GM21390 (cell line): ENCODE results near the gene C5orf63.
"Not testable (repeated sequence)": the region's sequence is repeated elsewhere in the genome, so short reads cannot be mapped to it uniquely, and the experiment has no call there.

Source experiments
- ATAC-seq: cut with Tn5 transposase; IDR thresholded peaks from one replicate; pipeline ENCODE4 v1.9.1; 2021; ENCODE audit not compliant: unreplicated experiment

C5orf63 gene

DNA sequence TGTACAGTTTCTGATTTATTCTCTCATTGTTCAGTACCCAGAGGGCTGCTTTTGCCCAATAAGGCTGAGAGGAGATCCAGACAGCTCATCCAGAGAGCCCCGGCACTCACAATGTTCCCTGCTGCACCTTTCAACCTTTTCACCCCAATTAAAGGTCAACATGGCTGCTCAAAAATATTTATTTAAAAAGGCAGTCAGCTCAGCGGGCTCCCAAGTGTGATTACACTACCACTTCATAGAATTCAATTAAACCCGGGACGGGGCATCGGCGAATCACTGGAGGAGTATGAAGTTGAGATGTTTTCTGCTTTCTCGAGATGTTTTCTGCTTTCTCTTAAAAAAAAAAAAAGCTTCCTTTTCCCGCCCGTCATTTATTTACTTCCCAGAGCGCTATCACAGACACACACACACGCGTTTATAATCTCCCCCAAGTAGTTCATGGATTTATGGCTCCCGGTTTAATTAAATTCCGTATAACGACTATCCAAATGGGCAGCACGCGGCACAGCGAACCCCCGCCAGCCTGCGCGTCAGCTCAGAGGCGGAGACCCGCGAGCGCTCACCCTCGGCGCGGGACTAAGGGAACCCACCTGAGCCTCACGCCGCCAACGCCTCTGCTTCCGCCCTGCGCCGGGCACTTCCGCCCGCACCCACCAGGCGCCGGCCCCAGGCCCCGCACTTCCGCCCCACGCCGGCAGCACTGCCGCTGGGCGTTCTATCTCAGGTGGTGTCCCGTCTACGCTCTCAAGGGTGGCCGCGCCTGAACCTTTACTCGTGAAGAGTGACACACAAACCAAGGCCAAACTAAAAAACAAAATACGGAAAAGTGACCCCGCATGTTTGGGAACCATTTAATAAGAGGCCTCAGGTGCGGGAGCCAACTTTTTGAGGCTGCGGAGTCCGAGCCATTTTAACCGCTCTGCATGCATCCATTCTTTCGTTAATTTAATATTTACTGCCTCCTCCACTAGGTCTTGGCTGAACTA is at the start of gene C5orf63:
Gene C5orf63 (minus strand): TSS at position 642 of the 986 bp plus-strand sequence. CDS start 14,507 bp downstream, outside the sequence.
- ATAC-seq, result peak; percentile 99

DNA sequence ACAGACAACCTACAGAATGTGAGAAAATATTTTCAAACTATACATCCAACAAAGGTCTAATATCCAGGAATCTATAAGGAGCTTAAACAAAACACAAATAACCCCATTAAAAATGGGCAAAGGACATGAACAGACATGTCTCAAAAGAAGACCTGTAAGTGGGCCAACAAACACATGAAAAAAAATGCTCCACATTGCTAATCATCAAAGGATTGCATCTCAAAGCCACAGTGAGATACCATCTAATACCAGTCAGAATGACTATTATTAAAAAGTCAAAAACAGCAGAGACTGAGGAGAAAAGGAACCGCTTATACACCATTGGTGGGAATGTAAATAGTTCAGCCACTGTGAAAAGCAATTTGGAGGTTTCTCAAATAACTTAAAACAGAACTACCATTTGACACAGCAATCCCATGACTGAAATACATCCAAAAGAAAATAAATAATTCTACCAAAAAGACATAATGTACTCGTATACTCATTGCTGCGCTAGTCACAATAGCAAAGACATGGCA is 39.1 kb upstream of the C5orf63 start:
- ATAC-seq, result no peak

DNA sequence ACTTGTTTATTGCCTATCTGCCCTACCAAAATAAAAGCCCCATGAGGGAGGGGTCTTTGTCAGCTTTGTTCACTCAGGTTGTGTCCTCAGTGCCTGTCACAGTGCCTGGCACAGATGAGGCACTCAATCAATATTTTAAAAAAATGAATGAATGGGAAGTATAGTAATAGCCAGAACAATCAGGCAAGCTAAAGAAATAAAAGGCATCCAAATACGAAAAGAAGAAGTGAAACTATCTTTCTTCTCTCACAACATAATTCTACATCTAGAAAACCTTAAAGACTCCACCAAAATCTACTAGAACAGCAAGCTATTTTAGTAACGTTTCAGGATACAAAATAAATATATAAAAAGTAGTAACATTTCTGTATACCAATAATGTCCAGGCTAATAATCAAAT is 37.8 kb upstream of the C5orf63 start:
- peak; percentile 86 for ATAC-seq

DNA sequence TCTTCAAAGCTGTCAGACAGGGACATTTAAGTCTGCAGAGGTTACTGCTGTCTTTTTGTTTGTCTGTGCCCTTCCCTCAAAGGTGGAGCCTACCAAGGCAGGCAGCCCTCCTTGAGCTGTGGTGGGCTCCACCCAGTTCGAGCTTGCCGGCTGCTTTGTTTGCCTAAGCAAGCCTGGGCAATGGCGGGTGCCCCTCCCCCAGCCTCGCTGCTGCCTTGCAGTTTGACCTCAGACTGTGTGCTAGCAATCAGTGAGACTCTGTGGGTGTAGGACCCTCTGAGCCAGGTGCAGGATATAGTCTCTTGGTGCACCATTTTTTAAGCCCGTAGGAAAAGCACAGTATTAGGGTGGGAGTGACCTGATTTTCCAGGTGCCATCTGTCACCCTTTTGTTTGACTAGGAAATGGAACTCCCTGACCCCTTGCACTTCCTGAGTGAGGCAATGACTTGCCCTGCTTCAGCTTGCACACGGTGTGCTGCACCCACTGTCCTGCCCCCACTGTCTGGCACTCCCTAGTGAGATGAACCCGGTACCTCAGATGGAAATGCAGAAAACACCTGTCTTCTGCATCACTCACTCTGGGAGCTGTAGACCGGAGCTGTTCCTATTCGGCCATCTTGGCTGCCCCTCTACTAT is 35.4 kb upstream of the C5orf63 start:
- ATAC-seq, result not testable (repeated sequence)

DNA sequence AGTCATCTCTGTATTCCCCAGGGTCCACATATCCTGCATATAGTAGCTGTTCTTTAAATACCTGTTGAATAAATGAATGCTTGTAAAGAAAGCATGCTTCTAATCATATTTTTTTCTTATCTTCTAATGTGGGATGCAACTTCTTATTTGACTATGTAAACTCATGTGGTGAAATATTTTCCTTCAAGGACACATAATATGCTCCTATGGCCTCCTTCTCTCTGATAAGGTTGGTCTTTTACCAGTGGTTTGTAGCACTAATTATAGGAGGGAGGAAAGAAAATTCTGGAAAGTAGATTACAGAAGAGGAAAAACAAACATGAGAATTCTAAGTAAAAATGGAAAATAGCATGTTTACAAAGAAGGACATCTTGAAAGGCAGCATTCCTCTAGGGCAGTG is 28.6 kb upstream of the C5orf63 start:
- ATAC-seq, result no peak

DNA sequence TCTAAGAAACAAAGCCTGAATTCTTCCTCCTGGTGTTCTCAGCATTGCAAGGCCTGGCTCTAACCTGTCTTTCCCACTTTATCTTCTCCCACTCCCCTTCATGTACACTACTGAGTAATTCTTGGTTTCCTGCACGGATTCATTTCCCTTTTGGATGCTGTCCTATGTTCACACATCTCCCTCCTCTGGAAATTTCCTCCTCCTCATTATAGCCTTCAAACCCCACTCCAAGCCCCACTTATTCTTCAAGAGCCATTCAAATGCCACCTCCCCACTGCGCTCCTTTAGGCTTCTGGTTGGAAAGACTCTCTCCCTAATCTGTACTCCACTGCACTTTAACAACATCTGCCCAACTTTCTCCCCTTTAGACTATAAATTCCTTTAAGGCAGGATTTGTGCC is 28.2 kb upstream of the C5orf63 start:
- no peak for ATAC-seq

DNA sequence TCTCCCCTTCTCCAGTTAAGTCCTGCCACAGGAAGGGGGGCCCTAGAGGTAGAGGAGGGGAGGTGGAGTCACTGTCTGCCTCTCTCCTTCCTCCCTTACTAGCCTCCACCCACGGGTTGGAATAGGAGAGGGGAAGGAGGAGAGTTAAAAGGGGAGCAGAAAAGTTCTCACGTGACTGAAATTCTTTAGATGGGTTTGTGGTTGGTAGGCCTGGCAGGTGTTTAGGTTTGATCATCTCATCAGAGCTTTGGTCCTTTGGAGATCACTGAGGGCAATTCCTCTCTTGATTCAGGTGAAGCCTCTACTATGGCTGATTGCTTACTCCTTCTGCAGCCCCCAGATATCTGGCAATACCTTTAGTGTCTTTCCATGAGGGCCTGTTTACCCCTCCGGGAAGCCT is 24.9 kb upstream of the C5orf63 start:
- ATAC-seq, result no peak

DNA sequence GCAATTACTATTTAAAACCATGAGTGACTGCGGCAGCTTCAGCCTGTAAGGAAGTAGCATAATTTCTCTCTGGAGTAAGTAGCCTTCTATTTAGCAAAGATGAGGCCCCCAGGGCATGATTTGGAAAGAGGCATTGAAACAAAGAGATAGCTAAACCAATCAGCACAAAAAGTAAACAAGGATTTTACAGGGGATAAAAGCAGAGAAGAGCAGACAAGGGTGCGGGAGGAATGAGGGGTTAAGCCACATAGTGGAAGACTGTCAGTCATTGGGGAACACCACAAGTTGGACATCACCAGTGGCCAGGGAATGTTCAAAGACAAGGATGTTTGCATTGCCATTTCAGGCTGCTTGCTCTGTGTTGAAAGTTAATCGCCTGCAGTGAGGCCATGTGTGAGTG is 24.0 kb upstream of the C5orf63 start:
- no peak for ATAC-seq

DNA sequence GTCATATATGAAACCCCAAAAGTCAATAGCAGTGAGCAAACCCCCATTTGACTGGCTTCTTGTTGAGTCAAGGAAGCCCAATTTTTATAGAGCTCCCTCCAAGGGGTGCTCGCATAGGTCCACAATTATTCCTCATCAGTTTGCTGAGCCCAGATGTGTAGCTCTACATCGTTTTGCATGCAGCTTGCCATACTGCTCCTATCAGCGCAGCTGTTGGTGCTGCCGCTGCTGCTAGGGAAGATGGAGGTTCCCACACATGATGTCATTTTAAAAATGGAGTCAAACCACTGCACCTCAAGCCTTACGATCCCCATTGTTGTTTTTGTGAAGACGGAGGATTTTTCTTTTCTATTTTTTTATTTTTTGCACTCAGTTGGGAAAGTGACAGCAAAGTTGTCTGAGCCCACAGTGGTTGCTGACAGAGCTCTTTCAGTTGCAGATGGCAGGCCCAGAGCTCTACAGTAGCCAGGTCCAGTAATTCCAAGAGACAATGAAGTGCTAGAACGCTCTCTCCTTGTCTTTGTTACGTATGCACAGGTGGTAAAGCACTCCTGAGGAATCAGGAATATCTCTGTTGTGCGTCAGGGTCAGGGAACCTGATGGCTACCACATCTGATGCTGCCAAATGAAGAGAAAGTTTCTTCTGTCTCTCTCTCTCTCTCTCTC is 23.2 kb upstream of the C5orf63 start:
- no peak for ATAC-seq

DNA sequence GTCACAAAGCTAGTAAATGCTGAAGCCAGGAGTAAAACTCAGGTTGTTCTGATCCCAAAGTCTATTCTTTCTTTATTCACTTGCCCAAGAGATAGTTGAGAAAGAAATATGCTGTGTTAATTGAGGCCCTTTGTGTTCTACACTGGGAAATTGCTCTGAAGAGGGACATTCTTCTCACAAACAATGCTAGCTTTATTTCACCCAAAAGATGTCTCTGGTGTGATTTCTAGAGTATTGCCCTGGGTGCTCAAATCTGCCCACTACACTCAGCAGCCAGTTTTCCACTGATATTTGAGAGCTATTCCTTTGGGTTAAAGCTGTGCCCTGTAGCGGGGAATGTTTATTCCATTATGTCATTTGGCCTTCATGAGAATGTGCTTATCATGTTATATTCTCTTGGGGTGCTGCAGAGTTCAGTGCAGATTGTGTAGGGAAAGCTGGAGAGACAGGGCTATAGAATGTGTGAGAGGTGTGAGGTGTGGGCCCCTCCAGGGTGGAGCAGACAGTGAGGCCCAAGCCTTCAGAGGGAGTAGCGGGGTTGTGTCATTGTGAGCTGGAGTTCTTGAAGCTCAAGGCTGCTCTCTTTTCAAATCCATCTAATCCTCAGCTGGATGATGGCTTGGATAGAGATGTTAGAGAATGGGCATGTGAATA is 21.0 kb upstream of the C5orf63 start:
- ATAC-seq, result no peak

DNA sequence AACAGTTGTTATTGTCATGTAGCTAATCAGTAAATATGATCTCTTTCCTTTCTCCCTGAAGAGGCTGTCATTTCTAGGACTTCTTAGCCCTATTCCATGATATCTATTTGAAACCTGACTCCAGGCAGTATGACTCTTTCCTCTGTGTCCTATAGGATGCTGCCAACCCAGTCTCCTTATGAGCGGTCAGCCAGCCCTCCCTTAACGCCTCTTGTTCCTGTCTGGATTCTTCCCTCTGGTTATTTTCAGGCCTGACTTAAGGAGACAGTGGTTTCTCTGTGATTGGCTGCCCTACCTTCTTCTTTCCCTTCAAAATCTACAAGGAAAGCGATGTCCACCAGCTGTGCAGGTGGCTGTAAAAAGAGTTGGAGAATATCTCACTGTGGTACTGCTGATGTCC is 19.4 kb upstream of the C5orf63 start:
- no peak for ATAC-seq

DNA sequence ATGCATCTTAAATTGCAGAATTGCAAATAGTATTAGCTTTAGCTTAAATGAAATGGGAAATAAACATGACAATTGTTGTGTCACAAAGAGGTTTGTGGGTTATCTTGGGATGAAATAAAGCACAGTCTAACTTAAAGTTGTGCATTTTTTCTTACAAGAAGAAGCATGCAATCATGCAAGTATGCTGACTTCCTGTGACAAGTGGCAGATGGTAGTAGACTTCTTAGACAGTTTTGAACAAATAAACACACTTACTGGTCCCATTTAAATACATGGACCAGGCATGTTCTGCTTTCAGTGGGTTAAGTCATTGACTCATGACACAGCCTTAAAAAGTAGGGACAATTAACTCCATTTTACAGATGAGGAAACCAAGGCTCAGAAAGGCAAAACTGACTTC is 15.9 kb upstream of the C5orf63 start:
- no peak for ATAC-seq

DNA sequence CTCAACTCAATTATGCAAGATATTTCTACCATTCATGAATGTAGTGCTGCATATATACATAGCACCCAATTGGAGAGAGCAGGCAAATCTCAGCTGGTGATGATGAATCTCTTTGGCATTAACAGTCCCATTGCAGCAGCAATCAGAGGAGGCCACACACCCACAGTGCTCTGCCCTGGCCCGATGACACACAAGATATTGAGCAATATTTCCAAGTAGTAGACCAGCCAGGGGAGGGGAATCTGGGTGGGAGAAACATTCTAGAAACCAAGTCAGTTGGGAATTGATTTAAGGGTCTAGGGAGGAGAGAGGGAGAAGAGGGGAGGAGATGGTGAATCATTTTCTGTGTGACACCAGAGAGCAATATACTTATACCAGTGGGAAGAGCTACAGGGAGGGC is 14.9 kb upstream of the C5orf63 start:
- no peak for ATAC-seq

DNA sequence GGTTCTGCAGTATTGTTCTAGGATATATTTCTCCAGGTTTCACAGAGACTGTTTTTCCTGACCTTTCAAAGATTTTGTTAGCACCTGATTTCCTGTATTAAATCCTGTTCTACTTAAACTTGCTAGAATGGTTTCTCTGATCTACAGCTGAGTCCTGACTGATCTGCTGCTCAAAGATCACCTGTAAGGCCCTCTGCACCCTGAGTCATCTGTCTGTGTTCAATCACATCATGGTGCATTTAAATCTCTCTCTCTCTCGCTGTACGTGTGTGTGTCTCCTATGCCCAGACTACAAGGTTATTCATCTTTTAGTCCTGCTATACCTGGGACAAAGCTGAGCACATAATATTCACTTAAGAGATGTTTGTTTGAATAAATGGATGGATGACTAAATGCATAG is 13.3 kb upstream of the C5orf63 start:
- ATAC-seq, result no peak

DNA sequence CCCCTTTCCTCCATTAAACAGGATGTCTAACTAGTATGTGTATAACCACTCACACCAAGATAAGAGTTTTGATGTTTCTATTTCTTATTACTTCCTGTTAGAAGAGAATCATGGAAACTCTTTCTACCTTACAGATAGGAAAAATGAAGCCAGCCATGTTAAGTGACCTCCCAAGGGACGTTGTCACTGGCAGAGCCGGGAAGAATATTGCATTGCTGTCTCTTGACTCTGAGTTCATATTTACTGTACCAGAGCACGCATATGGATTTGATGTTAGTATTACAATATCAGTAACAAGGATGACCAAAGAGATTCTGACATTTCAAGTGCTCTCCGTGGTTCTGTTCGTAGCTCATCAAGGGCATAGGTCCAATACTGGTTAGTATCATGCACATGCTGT is 12.5 kb upstream of the C5orf63 start:
- ATAC-seq, result no peak

DNA sequence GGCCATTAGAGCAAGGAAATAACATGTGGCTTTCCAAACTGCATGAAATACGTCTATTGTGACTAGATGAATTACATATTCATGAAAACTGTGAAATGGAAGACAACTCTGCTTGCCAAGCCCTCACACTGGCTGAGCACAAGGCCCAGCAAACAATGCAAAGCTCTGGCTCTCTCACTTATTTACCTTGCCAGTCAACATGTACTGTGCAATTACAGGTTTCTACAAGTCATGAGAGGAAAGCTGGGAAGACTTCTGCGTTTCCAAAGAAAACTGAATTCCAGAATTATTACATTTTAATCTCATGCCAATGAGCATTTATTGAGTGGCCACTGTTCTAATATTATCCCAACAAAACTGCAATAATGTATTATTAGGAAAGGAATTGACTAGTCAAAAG is 12.1 kb upstream of the C5orf63 start:
- no peak for ATAC-seq

DNA sequence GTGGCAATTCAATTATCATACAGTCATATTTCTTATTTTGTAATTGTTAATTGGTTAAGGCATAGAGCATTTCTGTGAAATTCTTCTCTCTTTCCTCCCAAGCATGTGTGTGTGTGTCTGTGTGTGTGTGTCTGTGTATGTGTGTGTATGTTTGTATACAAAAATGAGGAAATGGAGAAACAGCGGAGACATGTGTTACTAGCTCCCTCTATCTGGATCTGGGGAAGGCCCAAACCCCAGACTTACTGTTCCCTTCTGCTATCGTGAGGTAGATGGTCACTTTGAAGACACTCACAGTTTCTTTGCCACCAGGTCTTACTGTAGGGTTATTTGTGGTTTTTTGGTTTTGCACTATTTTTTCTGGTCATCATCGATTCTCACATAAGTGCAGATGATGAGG is 11.4 kb upstream of the C5orf63 start:
- ATAC-seq, result no peak

DNA sequence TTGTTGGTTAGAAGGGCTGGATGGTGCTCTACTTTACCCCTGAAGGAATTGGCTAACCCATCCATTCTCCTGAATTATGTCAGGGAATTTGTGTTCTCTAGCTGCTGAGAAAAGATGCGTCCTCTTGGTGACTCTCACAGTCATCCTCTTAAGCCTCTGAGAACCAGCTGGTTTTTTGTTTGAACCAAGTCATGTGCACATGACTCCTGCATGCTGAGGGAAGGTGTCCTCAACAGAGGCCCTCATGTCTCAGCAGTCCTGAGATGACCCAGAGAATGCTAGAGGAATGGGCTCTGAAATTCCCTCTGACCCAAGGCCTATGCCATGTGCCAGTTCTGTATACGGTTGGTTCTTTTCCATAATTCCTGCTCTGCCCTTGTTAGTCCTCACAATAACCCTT is 10.4 kb upstream of the C5orf63 start:
- ATAC-seq, result no peak

DNA sequence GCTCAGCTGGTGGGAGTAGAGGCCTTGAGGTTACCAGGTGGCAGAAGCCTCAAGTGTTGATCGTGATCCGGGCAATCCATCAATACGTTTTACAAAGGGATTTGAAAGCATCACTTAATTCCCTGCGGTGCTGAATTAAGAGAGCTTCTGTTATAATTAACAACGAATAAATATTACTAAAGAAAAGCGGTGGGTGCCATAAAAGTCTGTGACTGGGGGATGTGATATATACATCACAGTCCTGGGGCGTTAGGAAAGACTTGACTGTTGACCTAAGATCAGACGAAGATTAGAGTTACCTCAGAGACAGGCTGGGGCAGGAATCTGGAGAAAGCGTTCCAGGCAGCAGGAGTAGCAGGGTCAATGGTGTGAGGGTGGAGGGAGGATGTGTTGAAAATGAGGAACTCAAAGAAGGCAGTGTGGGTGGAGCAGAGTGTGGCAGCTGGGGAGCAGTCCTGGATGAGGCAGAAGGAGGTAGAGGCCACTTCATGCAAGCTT is 6.7 kb upstream of the C5orf63 start:
- ATAC-seq, result no peak

DNA sequence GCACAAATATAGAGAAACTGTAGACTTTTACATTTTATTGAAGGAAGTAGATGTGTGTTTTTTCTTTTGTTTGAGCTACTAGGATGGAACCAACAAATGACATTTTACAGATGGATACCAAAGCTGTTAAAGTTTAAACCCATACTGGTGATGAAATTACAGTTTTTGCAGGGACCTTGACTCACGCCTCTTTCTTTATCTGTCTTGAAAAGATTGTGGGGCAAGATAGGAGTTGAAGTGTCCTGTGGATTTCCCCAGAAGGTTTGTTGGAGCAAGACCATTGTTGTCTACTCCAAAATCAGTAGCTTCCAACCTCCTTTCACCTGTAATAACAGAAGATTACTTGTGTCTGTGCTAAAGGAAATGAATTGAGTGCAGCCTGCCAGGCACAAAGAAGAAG is 4.1 kb upstream of the C5orf63 start:
- ATAC-seq, result no peak
